Keratinocyte (primary cell): Measurements from ENCODE around the gene PHLPP1. TPM values are rescaled to one million over a fixed set of nuclear protein-coding genes. Genes with fewer than 3 reads are reported as not detected.

Source experiments
- DNase-seq: peaks from one replicate; pipeline ENCODE4 v3.0.0-alpha.2; 2011; ENCODE audit warnings: low read depth, missing footprints, low spot score
- FAIRE-seq: peaks from 2 replicates; lab custom pipeline; 2011; peaks lifted over from hg19 to GRCh38; lab: Jason Lieb, UNC
- H2AFZ ChIP-seq: 2 replicates; pipeline ENCODE4 v1.6.0; 2012; ENCODE audit warnings: low read length, control low read depth, inconsistent platforms; ENCODE audit not compliant: control insufficient read depth
- H3K27ac ChIP-seq: 2 replicates; pipeline ENCODE4 v1.5.1; 2011; ENCODE audit warnings: low read length; ENCODE audit not compliant: control insufficient read depth, insufficient read depth
- H3K27me3 ChIP-seq: 3 replicates; pipeline ENCODE4 v1.6.0; 2011; ENCODE audit warnings: low read length; ENCODE audit not compliant: control insufficient read depth, insufficient read depth; ENCODE audit errors: extremely low read depth
- H3K36me3 ChIP-seq, 2 experiments: 2 replicates in 1 of 2; 3 replicates in 1 of 2; pipeline ENCODE4 v1.5.1; 2011; ENCODE audit warnings: low read length in 2 of 2, mild to moderate bottlenecking in 1 of 2; ENCODE audit not compliant: control insufficient read depth in 2 of 2, insufficient read depth in 2 of 2; ENCODE audit errors: extremely low read depth in 1 of 2
- H3K4me1 ChIP-seq: 3 replicates; pipeline ENCODE4 v1.5.1; 2011; ENCODE audit warnings: low read length; ENCODE audit not compliant: control insufficient read depth, insufficient read depth; ENCODE audit errors: extremely low read depth
- H3K4me2 ChIP-seq: 3 replicates; pipeline ENCODE4 v1.6.0; 2011; ENCODE audit warnings: low read depth, low read length; ENCODE audit not compliant: control insufficient read depth, insufficient read depth; ENCODE audit errors: extremely low read depth
- H3K4me3 ChIP-seq, 3 experiments: fragments of 200-600 bp in 1 of 3; sonication (generic) in 1 of 3; 2 replicates in 2 of 3; 3 replicates in 1 of 3; pipeline ENCODE4 v1.5.1; 2011 to 2016; ENCODE audit warnings: low read length in 3 of 3, mild to moderate bottlenecking in 3 of 3, control low read depth in 2 of 3, inconsistent platforms in 1 of 3, low read depth in 1 of 3, mixed read lengths in 1 of 3, mixed run types in 1 of 3, moderate library complexity in 1 of 3; ENCODE audit not compliant: control insufficient read depth in 2 of 3, insufficient read depth in 2 of 3; ENCODE audit errors: extremely low read depth in 1 of 3
- H3K79me2 ChIP-seq: 2 replicates; pipeline ENCODE4 v1.6.0; 2012; ENCODE audit warnings: low read length; ENCODE audit not compliant: control insufficient read depth, insufficient read depth
- H3K9ac ChIP-seq: 3 replicates; pipeline ENCODE4 v1.6.0; 2011; ENCODE audit warnings: low read length; ENCODE audit not compliant: control insufficient read depth, insufficient read depth; ENCODE audit errors: extremely low read depth
- H3K9me1 ChIP-seq: 3 replicates; pipeline ENCODE4 v1.6.0; 2011; ENCODE audit warnings: low read length; ENCODE audit not compliant: control insufficient read depth, insufficient read depth; ENCODE audit errors: extremely low read depth
- H3K9me3 ChIP-seq: 2 replicates; pipeline ENCODE4 v1.5.1; 2012; ENCODE audit warnings: low read depth, low read length; ENCODE audit not compliant: control insufficient read depth
- H4K20me1 ChIP-seq: 3 replicates; pipeline ENCODE4 v1.6.0; 2011; ENCODE audit warnings: low read length; ENCODE audit not compliant: control insufficient read depth, insufficient read depth; ENCODE audit errors: extremely low read depth
- CTCF ChIP-seq, 3 experiments: IDR thresholded peaks in 1 of 3; conservative IDR thresholded peaks in 1 of 3; optimal IDR thresholded peaks in 1 of 3; 2 replicates in 2 of 3; 3 replicates in 1 of 3; pipeline versions ENCODE3 to v1.5.1; 2011; ENCODE audit warnings: low read length in 3 of 3, mild to moderate bottlenecking in 3 of 3, moderate library complexity in 2 of 3, control low read depth in 1 of 3, inconsistent platforms in 1 of 3; ENCODE audit not compliant: insufficient read depth in 2 of 3; ENCODE audit errors: extremely low read depth in 1 of 3
- EZH2 ChIP-seq: IDR thresholded peaks from one replicate; pipeline ENCODE4 v1.6.1; 2012; ENCODE audit warnings: inconsistent platforms, mild to moderate bottlenecking, low read length, moderate library complexity
- dilution Hi-C: fragments of 300-500 bp; cut with MboI; formaldehyde crosslinking; loops from one replicate; pipeline ENCODE4 v1.7.0; 2020; ENCODE audit warnings: low sequenced_read_pairs; ENCODE audit not compliant: extremely low pct_ligation_motif_present
- polyA plus RNA-seq, 5 experiments: library from polyadenylated mRNA; depleted of rRNA in 3 of 5; stranded (reverse) in 3 of 5; stranded (forward) in 1 of 5; unstranded in 1 of 5; fragments of >200 nt; gene quantifications; 1 replicate in 1 of 5; 2 replicates in 3 of 5; 3 replicates in 1 of 5; pipeline versions ENCODE4 v1.2.1 to v1.2.3, GENCODE V29; 2011 to 2012; ENCODE audit warnings: missing spikeins in 2 of 5, low read depth in 1 of 5, low replicate concordance in 1 of 5

The PHLPP1 gene
- polyA plus RNA-seq, 1 donor (not counting 4 experiments of a cell fraction or from before 2014, with no cell fraction given) = 8.4 TPM

GRCh38 chr18:63002803-63003445 is 287.6 kb downstream of the PHLPP1 start:
- Histone ChIP-seq H4K20me1 (no peaks in the 10 kb centered on the region), H3K27ac (no peak overlapping the region), H3K9ac (no peak overlapping the region), H3K9me1 (no peaks in the 10 kb centered on the region), H3K4me1 (no peaks in the 10 kb centered on the region), H3K4me3 (no peak overlapping the region), H3K36me3 (no peaks in the 10 kb centered on the region), H2AFZ (no peak overlapping the region), H3K9me3 (no peaks in the 10 kb centered on the region), H3K79me2 (no peaks in the 10 kb centered on the region), H3K27me3 (peaks cover 3% of the 10 kb centered on the region), H3K4me2 (no peak overlapping the region)
- DNase-seq (no peak), FAIRE-seq (no peak)
- TF ChIP-seq EZH2 (no peak), CTCF (optimal IDR thresholded peaks at IDR 0.05 in 1 of 3, IDR thresholded peaks at IDR 0.05 in 1 of 3, conservative IDR thresholded peaks at IDR 0.05 in 1 of 3; ENCODE audit: extremely low read depth in 1 of 3, insufficient read depth in 2 of 3, low read length in 3 of 3) (no peak)
- dilution Hi-C loops = loop anchor here (25.0 kb wide), 1 partner anchor 309 kb away; the partner anchor contains the start of gene BCL2

GRCh38 chr18:63003899-63004298 is 288.6 kb downstream of the PHLPP1 start:
- no peak for DNase-seq
- Histone ChIP-seq H3K9ac (no peak overlapping the region), H4K20me1 (no peaks in the 10 kb centered on the region), H3K4me2 (no peak overlapping the region), H3K9me1 (no peaks in the 10 kb centered on the region), H3K4me1 (no peaks in the 10 kb centered on the region), H2AFZ (no peak overlapping the region), H3K36me3 (no peaks in the 10 kb centered on the region), H3K27ac (no peak overlapping the region), H3K4me3 (no peak overlapping the region), H3K27me3 (no peaks in the 10 kb centered on the region), H3K79me2 (no peaks in the 10 kb centered on the region), H3K9me3 (no peaks in the 10 kb centered on the region)
- TF ChIP-seq EZH2 (no peak), CTCF (optimal IDR thresholded peaks at IDR 0.05 in 1 of 3, IDR thresholded peaks at IDR 0.05 in 1 of 3, conservative IDR thresholded peaks at IDR 0.05 in 1 of 3; ENCODE audit: extremely low read depth in 1 of 3, insufficient read depth in 2 of 3, low read length in 3 of 3) (no peak)
- dilution Hi-C loops = loop anchor here (25.0 kb wide), 1 partner anchor 308 kb away; the partner anchor contains the start of gene BCL2
- FAIRE-seq = no peak
